Lung (tissue), 12 donors: ENCODE results near the gene ALDH18A1. TPM values are rescaled to one million over a fixed set of nuclear protein-coding genes. Genes with fewer than 3 reads are reported as not detected.

Experiments used
- ATAC-seq: fragments of 200-7000 bp; cut with Tn5 transposase; one replicate; pipeline ENCODE4 v1.9.1; 2020; ENCODE audit warnings: moderate number of reproducible peaks; ENCODE audit not compliant: insufficient read depth, low FRiP score
- DNase-seq, 3 donors: peaks; one replicate each; pipeline ENCODE4 v3.0.0-alpha.2; 2013 to 2017
- H3K27ac ChIP-seq, 2 donors: one replicate each; pipeline ENCODE4 v1.5.1; 2013; ENCODE audit warnings: mild to moderate bottlenecking in 2 of 2, moderate library complexity in 2 of 2, control low read depth in 1 of 2, inconsistent platforms in 1 of 2, low read depth in 1 of 2, low read length in 1 of 2
- H3K27me3 ChIP-seq, 3 donors: one replicate each; pipeline ENCODE4 v1.5.1; 2013; ENCODE audit warnings: low read length in 2 of 3; ENCODE audit not compliant: control insufficient read depth in 3 of 3, insufficient read depth in 3 of 3
- H3K36me3 ChIP-seq, 4 donors: one replicate each; pipeline ENCODE4 v1.5.1; 2013; ENCODE audit warnings: low read length in 4 of 4, mild to moderate bottlenecking in 1 of 4, moderate library complexity in 1 of 4; ENCODE audit not compliant: control insufficient read depth in 4 of 4, insufficient read depth in 4 of 4
- H3K4me1 ChIP-seq, 5 donors: one replicate each; pipeline ENCODE4 v1.5.1; 2013; ENCODE audit warnings: low read length in 5 of 5, mild to moderate bottlenecking in 2 of 5, moderate library complexity in 1 of 5; ENCODE audit not compliant: control insufficient read depth in 5 of 5, insufficient read depth in 5 of 5
- H3K4me3 ChIP-seq: one replicate; pipeline ENCODE4 v1.5.1; 2013; ENCODE audit warnings: mild to moderate bottlenecking, control low read depth, moderate library complexity
- H3K9ac ChIP-seq, 2 donors: one replicate each; pipeline ENCODE4 v1.5.1; 2013; ENCODE audit warnings: low read length in 2 of 2, control low read depth in 1 of 2; ENCODE audit not compliant: insufficient read depth in 1 of 2
- H3K9me3 ChIP-seq, 4 donors: one replicate each; pipeline ENCODE4 v1.5.1; 2013; ENCODE audit warnings: low read length in 3 of 4, mild to moderate bottlenecking in 1 of 4, moderate library complexity in 1 of 4; ENCODE audit not compliant: control insufficient read depth in 4 of 4, insufficient read depth in 3 of 4
- WGBS, 2 donors: extraction: QIAGEN DNeasy Blood & Tissue Kit; methylation state at CpG; one replicate each; pipeline ENCODE4 v1.1.7; 2013; 5-methylcytosine and 5-hydroxymethylcytosine counted together
- polyA plus RNA-seq, 2 donors: library from polyadenylated mRNA; stranded (reverse); fragments of 200-250 nt; gene quantifications; one replicate each; pipeline ENCODE4 v1.2.1, GENCODE V29; 2013
- total RNA-seq, 2 donors: library from RNA; depleted of rRNA in 1 of 2; stranded (reverse); fragments of >200 nt in 1 of 2; gene quantifications; one replicate each; pipeline ENCODE4 v1.2.1, GENCODE V29; 2014 to 2021
- TF ChIP-seq, protein P1 (sequence below): IDR thresholded peaks from 2 replicates; pipeline ENCODE4 v1.5.1; 2012; ENCODE audit warnings: mild to moderate bottlenecking; ENCODE audit errors: control extremely low read depth, extremely low read depth
- donor health status: control.
- donor health status: control.
- donor health status: Bipolar disorder and iron deficiency.
- donor health status: healthy.
- donor health status: DM: yes; HTN: yes; CAD: no.

ALDH18A1 gene
- total and polyA plus RNA-seq, 4 donors: 12.6 to 44.5 (median 30.2) TPM

DNA sequence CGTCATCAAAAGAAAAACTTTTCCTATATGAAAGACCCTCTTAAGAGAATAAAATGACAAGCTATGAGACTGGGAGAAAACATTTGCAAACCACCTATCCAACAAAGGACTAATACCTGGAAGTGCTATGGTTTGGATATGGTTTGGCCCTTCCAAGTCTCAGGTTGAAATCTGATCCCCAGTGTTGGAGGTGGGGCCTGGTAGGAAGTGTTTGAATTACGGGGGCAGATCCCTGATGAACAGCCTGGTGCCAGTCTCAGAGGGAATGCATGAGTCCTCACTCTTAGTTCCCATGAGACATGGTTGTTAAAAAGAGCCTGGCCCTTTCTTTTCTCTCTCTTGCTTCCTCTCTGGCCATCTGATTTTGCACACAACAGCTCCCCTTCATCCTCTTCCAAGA lies 6.3 kb downstream of the ALDH18A1 start:
- 81 to 94% methylated on average over 2 of the region's 2 CpGs for WGBS, 2 donors
- peaks cover 0 to 9% (median 0%) of the 10 kb centered on the region in 5 donors for H3K4me1 ChIP-seq
- TF ChIP-seq, protein P1, sequence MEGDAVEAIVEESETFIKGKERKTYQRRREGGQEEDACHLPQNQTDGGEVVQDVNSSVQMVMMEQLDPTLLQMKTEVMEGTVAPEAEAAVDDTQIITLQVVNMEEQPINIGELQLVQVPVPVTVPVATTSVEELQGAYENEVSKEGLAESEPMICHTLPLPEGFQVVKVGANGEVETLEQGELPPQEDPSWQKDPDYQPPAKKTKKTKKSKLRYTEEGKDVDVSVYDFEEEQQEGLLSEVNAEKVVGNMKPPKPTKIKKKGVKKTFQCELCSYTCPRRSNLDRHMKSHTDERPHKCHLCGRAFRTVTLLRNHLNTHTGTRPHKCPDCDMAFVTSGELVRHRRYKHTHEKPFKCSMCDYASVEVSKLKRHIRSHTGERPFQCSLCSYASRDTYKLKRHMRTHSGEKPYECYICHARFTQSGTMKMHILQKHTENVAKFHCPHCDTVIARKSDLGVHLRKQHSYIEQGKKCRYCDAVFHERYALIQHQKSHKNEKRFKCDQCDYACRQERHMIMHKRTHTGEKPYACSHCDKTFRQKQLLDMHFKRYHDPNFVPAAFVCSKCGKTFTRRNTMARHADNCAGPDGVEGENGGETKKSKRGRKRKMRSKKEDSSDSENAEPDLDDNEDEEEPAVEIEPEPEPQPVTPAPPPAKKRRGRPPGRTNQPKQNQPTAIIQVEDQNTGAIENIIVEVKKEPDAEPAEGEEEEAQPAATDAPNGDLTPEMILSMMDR: no peak
- H3K36me3 ChIP-seq: peaks cover 10 to 24% (median 22%) of the 10 kb centered on the region in 4 donors
- H3K27me3 ChIP-seq: no peaks in the 10 kb centered on the region
- DNase-seq (peak in 1 of 3 donors; percentile 5), ATAC-seq (no peak)
- no peak overlapping the region for H3K9ac ChIP-seq
- H3K27ac ChIP-seq: no peak overlapping the region
- no peaks in the 10 kb centered on the region for H3K9me3 ChIP-seq
- no peak overlapping the region for H3K4me3 ChIP-seq

GRCh38 chr10:95648138-95648537 lies 8.4 kb downstream of the ALDH18A1 start:
- no peak for DNase-seq
- Histone ChIP-seq H3K27me3 (no peaks in the 10 kb centered on the region), H3K36me3 (peaks cover 15 to 24% (median 22%) of the 10 kb centered on the region in 4 donors), H3K4me3 (no peak overlapping the region), H3K27ac (no peak overlapping the region), H3K9me3 (no peaks in the 10 kb centered on the region), H3K4me1 (peaks cover 0 to 9% (median 0%) of the 10 kb centered on the region in 5 donors), H3K9ac (no peak overlapping the region)
- no peak for ATAC-seq
- WGBS, 2 donors: 98 to 100% methylated on average over 1 of the region's 1 CpG
- TF ChIP-seq, protein P1: no peak

- H3K4me1 ChIP-seq: peaks cover 0 to 9% (median 0%) of the 10 kb centered on the region in 5 donors
- TF ChIP-seq, protein P1: no peak
- no peaks in the 10 kb centered on the region for H3K9me3 ChIP-seq
- ATAC-seq (no peak), DNase-seq (no peak)
- H3K9ac ChIP-seq: no peak overlapping the region
- H3K27me3 ChIP-seq: no peaks in the 10 kb centered on the region
- no peak overlapping the region for H3K27ac ChIP-seq
- H3K4me3 ChIP-seq: no peak overlapping the region
- peaks cover 13 to 31% (median 19%) of the 10 kb centered on the region in 4 donors for H3K36me3 ChIP-seq
- WGBS, 2 donors: 74 to 91% methylated on average over 1 of the region's 1 CpG
Observed at GRCh38 chr10:95646160-95646559, 10.4 kb downstream of the ALDH18A1 start.

- TF ChIP-seq, protein P1: no peak
- Histone ChIP-seq H3K27me3 (no peaks in the 10 kb centered on the region), H3K9me3 (no peaks in the 10 kb centered on the region), H3K36me3 (peaks cover 14 to 39% (median 22%) of the 10 kb centered on the region in 4 donors), H3K9ac (no peak overlapping the region), H3K4me1 (peaks cover 0 to 9% (median 0%) of the 10 kb centered on the region in 5 donors), H3K4me3 (no peak overlapping the region), H3K27ac (no peak overlapping the region)
- DNase-seq: no peak
- no peak for ATAC-seq
- WGBS, 2 donors: 55 to 75% methylated on average over 1 of the region's 1 CpG
Observed at GRCh38 chr10:95644901-95645300, 11.6 kb downstream of the ALDH18A1 start.
